SU-DHL-6 (cell line): ENCODE measurements around the gene MALRD1.

ENCODE experiments used
- EZH2phosphoT487 ChIP-seq: fragments of 200-600 bp; sonication (generic), shearing (Covaris generic); conservative IDR thresholded peaks from 2 replicates; pipeline ENCODE4 v1.6.1; 2018; ENCODE audit warnings: mild to moderate bottlenecking, antibody characterized with exemption, low read length, moderate library complexity, mixed read lengths
- TF ChIP-seq, protein P1 (sequence below): fragments of 200-600 bp; sonication (generic); IDR thresholded peaks from one replicate; pipeline ENCODE4 v1.5.1; 2017; ENCODE audit warnings: antibody characterized with exemption, mild to moderate bottlenecking, low read length, moderate library complexity; ENCODE audit not compliant: insufficient read depth, poor library complexity, severe bottlenecking

DNA sequence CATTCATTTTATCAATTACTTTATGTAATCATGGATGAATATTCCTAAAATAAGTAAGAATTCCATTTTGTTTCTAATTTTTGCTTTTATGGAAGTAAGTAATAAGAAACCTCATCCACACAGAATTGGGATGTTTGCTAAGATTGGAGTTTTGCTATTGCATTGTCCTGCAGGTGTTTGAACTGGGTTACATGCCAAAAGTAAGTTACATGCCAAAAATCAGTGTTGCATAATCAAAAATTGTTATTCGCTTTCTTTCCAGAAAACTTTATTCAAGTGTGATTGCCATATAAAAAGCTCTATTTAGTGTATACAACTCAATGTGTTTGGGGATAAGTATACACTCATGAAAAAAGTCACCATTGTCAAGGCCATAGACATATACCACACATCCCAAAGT, 420.9 kb downstream of the MALRD1 start:
- TF ChIP-seq, protein P1, sequence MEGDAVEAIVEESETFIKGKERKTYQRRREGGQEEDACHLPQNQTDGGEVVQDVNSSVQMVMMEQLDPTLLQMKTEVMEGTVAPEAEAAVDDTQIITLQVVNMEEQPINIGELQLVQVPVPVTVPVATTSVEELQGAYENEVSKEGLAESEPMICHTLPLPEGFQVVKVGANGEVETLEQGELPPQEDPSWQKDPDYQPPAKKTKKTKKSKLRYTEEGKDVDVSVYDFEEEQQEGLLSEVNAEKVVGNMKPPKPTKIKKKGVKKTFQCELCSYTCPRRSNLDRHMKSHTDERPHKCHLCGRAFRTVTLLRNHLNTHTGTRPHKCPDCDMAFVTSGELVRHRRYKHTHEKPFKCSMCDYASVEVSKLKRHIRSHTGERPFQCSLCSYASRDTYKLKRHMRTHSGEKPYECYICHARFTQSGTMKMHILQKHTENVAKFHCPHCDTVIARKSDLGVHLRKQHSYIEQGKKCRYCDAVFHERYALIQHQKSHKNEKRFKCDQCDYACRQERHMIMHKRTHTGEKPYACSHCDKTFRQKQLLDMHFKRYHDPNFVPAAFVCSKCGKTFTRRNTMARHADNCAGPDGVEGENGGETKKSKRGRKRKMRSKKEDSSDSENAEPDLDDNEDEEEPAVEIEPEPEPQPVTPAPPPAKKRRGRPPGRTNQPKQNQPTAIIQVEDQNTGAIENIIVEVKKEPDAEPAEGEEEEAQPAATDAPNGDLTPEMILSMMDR, result no peak
- no peak for TF ChIP-seq EZH2phosphoT487
